SK-N-SH (cell line): Measurements from ENCODE around the gene S100A9. TPM values are rescaled to one million over a fixed set of nuclear protein-coding genes. Genes with fewer than 3 reads are reported as not detected.
"Not testable (repeated sequence)": the region's sequence is repeated elsewhere in the genome, so short reads cannot be mapped to it uniquely, and the experiment has no call there.

Experiments
- CTCF ChIA-PET: fragments of 300-600, 350-600 bp; formaldehyde crosslinking; extraction: SDS; loops from one replicate; lab custom pipeline; 2021; lab: Yijun Ruan, JAX
- POLR2A ChIA-PET: fragments of 350-600 bp; sonication (Branson Sonifier 250); formaldehyde crosslinking; extraction: SDS; loops from one replicate; lab custom pipeline; 2020; ENCODE audit warnings: antibody characterized with exemption, inconsistent platforms; lab: Yijun Ruan, JAX
- DNase-seq: peaks from one replicate; pipeline ENCODE4 v3.0.0; 2012
- H2AFZ ChIP-seq: fragments of 200-600 bp; sonication (generic); 2 replicates; pipeline ENCODE4 v1.8.1; 2016; ENCODE audit warnings: antibody characterized with exemption, mild to moderate bottlenecking, low read depth
- H3F3A ChIP-seq: fragments of 200-600 bp; sonication (generic); replicated peaks from 2 replicates; pipeline ENCODE3; 2016; ENCODE audit warnings: antibody characterized with exemption, mild to moderate bottlenecking; ENCODE audit not compliant: insufficient read depth
- H3K27ac ChIP-seq, 2 experiments: fragments of 200-500 bp in 1 of 2; fragments of 200-600 bp in 1 of 2; sonication (Bioruptor generic) in 1 of 2; sonication (generic), shearing (Covaris generic) in 1 of 2; 2 replicates each; pipeline versions ENCODE4 v1.5.1 to v1.6.1; 2014 to 2016; ENCODE audit warnings: low read depth in 2 of 2, inconsistent platforms in 1 of 2, low read length in 1 of 2, mild to moderate bottlenecking in 1 of 2, mixed read lengths in 1 of 2
- H3K27me3 ChIP-seq: fragments of 200-600 bp; sonication (generic), shearing (Covaris generic); 2 replicates; pipeline ENCODE4 v1.6.1; 2016; ENCODE audit warnings: mixed run types; ENCODE audit not compliant: insufficient read depth
- H3K36me3 ChIP-seq, 2 experiments: fragments of 200-500 bp in 1 of 2; fragments of 200-600 bp in 1 of 2; sonication (Bioruptor generic) in 1 of 2; sonication (generic) in 1 of 2; replicated peaks in 1 of 2; 2 replicates each; pipeline versions ENCODE3 to v1.5.1; 2014 to 2016; ENCODE audit warnings: low read length in 1 of 2, mild to moderate bottlenecking in 1 of 2; ENCODE audit not compliant: insufficient read depth in 2 of 2, control insufficient read depth in 1 of 2
- H3K4me1 ChIP-seq, 2 experiments: fragments of 200-500 bp in 1 of 2; fragments of 200-600 bp in 1 of 2; sonication (Bioruptor generic) in 1 of 2; sonication (generic), shearing (Covaris generic) in 1 of 2; 2 replicates each; pipeline versions ENCODE4 v1.5.1 to v1.6.1; 2014 to 2016; ENCODE audit warnings: low read depth in 1 of 2, low read length in 1 of 2, mixed run types in 1 of 2; ENCODE audit not compliant: insufficient read depth in 2 of 2, control insufficient read depth in 1 of 2
- H3K4me2 ChIP-seq: fragments of 200-600 bp; sonication (generic), shearing (Covaris generic); 2 replicates; pipeline ENCODE4 v1.6.1; 2017; ENCODE audit warnings: mixed run types
- H3K4me3 ChIP-seq, 2 experiments: fragments of 200-500 bp in 1 of 2; fragments of 200-600 bp in 1 of 2; sonication (Bioruptor generic) in 1 of 2; sonication (generic), shearing (Covaris generic) in 1 of 2; 2 replicates each; pipeline versions ENCODE4 v1.5.1 to v1.8.1; 2014 to 2016; ENCODE audit warnings: low read depth in 2 of 2, inconsistent platforms in 1 of 2, low read length in 1 of 2, mild to moderate bottlenecking in 1 of 2, mixed read lengths in 1 of 2, moderate library complexity in 1 of 2
- H3K79me2 ChIP-seq: fragments of 200-600 bp; sonication (generic); 2 replicates; pipeline ENCODE4 v1.8.1; 2017; ENCODE audit warnings: mild to moderate bottlenecking; ENCODE audit not compliant: insufficient read depth
- H3K9ac ChIP-seq: fragments of 200-600 bp; sonication (generic); 2 replicates; pipeline ENCODE4 v1.6.1; 2017; ENCODE audit warnings: mixed run types
- H3K9me2 ChIP-seq: fragments of 200-600 bp; sonication (generic); 2 replicates; pipeline ENCODE4 v1.6.1; 2017; ENCODE audit warnings: mixed run types
- H3K9me3 ChIP-seq: fragments of 200-600 bp; sonication (generic); 2 replicates; pipeline ENCODE4 v1.6.1; 2017; ENCODE audit warnings: mixed run types, mild to moderate bottlenecking, moderate library complexity
- H4K20me1 ChIP-seq: fragments of 200-600 bp; sonication (generic); 2 replicates; pipeline ENCODE4 v1.6.1; 2017; ENCODE audit warnings: mild to moderate bottlenecking, mixed run types; ENCODE audit not compliant: insufficient read depth
- CTCF ChIP-seq: fragments of 200-600 bp; sonication (generic); IDR thresholded peaks from 2 replicates; pipeline ENCODE4 v1.6.1; 2017; ENCODE audit warnings: antibody characterized with exemption, mild to moderate bottlenecking, moderate library complexity
- FOSL2 ChIP-seq: IDR thresholded peaks from 2 replicates; pipeline ENCODE4 v1.4.0; 2012; ENCODE audit warnings: low read depth, mild to moderate bottlenecking, moderate library complexity, borderline replicate concordance
- IRF3 ChIP-seq: fragments of 150-350 bp; IDR thresholded peaks from 2 replicates; pipeline ENCODE4 v1.6.1; 2016; ENCODE audit warnings: mild to moderate bottlenecking, low read depth, low read length
- MAX ChIP-seq: IDR thresholded peaks from 2 replicates; pipeline ENCODE4 v1.4.0; 2012; ENCODE audit warnings: low read depth
- NRF1 ChIP-seq: IDR thresholded peaks from 2 replicates; pipeline ENCODE4 v1.6.1; 2012; ENCODE audit warnings: low read depth, mild to moderate bottlenecking, low read length
- RAD21 ChIP-seq: IDR thresholded peaks from 2 replicates; pipeline ENCODE4 v1.6.1; 2012; ENCODE audit warnings: mild to moderate bottlenecking, low read length
- REST ChIP-seq: IDR thresholded peaks from 2 replicates; pipeline ENCODE4 v1.6.1; 2012; ENCODE audit warnings: mild to moderate bottlenecking, low read depth, low read length, moderate library complexity
- RXRA ChIP-seq: IDR thresholded peaks from 2 replicates; pipeline ENCODE4 v1.4.0; 2012; ENCODE audit warnings: low read depth, mild to moderate bottlenecking, borderline replicate concordance
- SIN3A ChIP-seq: IDR thresholded peaks from 2 replicates; pipeline ENCODE4 v1.6.1; 2012; ENCODE audit warnings: low read depth, mild to moderate bottlenecking, low read length, moderate library complexity, borderline replicate concordance
- SMC3 ChIP-seq: IDR thresholded peaks from 2 replicates; pipeline ENCODE4 v1.6.1; 2012; ENCODE audit warnings: low read depth, low read length, improper control_type of control experiment
- USF1 ChIP-seq: IDR thresholded peaks from 2 replicates; pipeline ENCODE4 v1.4.0; 2012; ENCODE audit warnings: low read depth, borderline replicate concordance
- WGBS: methylation state at CpG from one replicate; pipeline ENCODE4 v1.1.6; 2017; ENCODE audit warnings: low lambda C conversion rate; 5-methylcytosine and 5-hydroxymethylcytosine counted together
- polyA plus RNA-seq, 3 experiments: library from polyadenylated mRNA; depleted of rRNA; stranded (reverse); fragments of >200 nt; gene quantifications; 2 replicates each; pipeline ENCODE4 v1.2.3, GENCODE V29; 2012

Gene S100A9
- polyA plus RNA-seq, 1 of the 3 experiments (the other 2 are of a cell fraction), result not detected

GRCh38 chr1:153404768-153405167, 47.1 kb downstream of the S100A9 start:
- Histone ChIP-seq H3K27me3 (peaks cover 28% of the 10 kb centered on the region; the same call in 1 of the 2 replicates), H3K4me2 (no peak overlapping the region), H4K20me1 (no peaks in the 10 kb centered on the region), H3K9me3 (no peaks in the 10 kb centered on the region), H3F3A (no peaks in the 10 kb centered on the region), H3K9ac (no peak overlapping the region), H3K79me2 (no peaks in the 10 kb centered on the region), H2AFZ (no peak overlapping the region), H3K36me3 (no peaks in the 10 kb centered on the region), H3K27ac (no peak overlapping the region), H3K4me3 (no peak overlapping the region), H3K4me1 (no peaks in the 10 kb centered on the region), H3K9me2 (no peaks in the 10 kb centered on the region)
- peak; percentile 41 for DNase-seq
- CTCF ChIA-PET, result interaction anchor here (0.7 kb wide), 1 partner anchor 95 kb away, joined by 3 read pairs; no protein-coding TSS in a partner anchor
- TF ChIP-seq RXRA (no peak), NRF1 (no peak), SIN3A (no peak), RAD21 (no peak), FOSL2 (no peak), CTCF (peak; percentile 52), IRF3 (no peak), REST (no peak), MAX (peak; percentile 95), USF1 (peak; percentile 37; the same call in 1 of the 2 replicates), SMC3 (no peak)
- POLR2A ChIA-PET, result no interaction called here
- 14% methylated on average over 14 of the region's 15 CpGs for WGBS

GRCh38 chr1:153405825-153406599, 48.4 kb downstream of the S100A9 start:
- 7% methylated on average over 5 of the region's 6 CpGs for WGBS
- H3K27ac ChIP-seq, H4K20me1 ChIP-seq, H3K4me1 ChIP-seq, POLR2A ChIA-PET, CTCF ChIA-PET, H3K36me3 ChIP-seq, H3K9me2 ChIP-seq, H3K4me2 ChIP-seq, H2AFZ ChIP-seq, H3K9me3 ChIP-seq, H3K4me3 ChIP-seq, H3K79me2 ChIP-seq, H3F3A ChIP-seq, DNase-seq, H3K9ac ChIP-seq: not testable (repeated sequence)
- peaks cover 16% of the 10 kb centered on the region; the same call in 1 of the 2 replicates for H3K27me3 ChIP-seq

- H3K36me3 ChIP-seq, H3K4me1 ChIP-seq, H3K27me3 ChIP-seq, CTCF ChIA-PET, H3K9me3 ChIP-seq, POLR2A ChIA-PET, H3K27ac ChIP-seq, H3K9me2 ChIP-seq, DNase-seq, H2AFZ ChIP-seq, H3F3A ChIP-seq, H4K20me1 ChIP-seq, H3K4me2 ChIP-seq, H3K79me2 ChIP-seq, H3K4me3 ChIP-seq, H3K9ac ChIP-seq: not testable (repeated sequence)
- 0% methylated on average over 9 of the region's 11 CpGs for WGBS
Measured at GRCh38 chr1:153407274-153407673, 49.6 kb downstream of the S100A9 start.
